Lower leg skin (tissue), 3 donors: ENCODE data around the gene TMEM129.

Experiments used
- CTCF ChIP-seq, 3 donors: fragments of 450-650 bp; IDR thresholded peaks; one replicate each; pipeline ENCODE4 v1.5.1; 2016; ENCODE audit warnings: antibody characterized with exemption in 3 of 3, mild to moderate bottlenecking in 3 of 3, moderate library complexity in 2 of 3
- POLR2A ChIP-seq, 2 donors: fragments of 450-650 bp; IDR thresholded peaks; one replicate each; pipeline ENCODE4 v1.6.1; 2016 to 2017; ENCODE audit warnings: antibody characterized with exemption in 2 of 2, mild to moderate bottlenecking in 1 of 2, moderate library complexity in 1 of 2

GRCh38 chr4:1751155-1751918 lies 30.2 kb upstream of the TMEM129 start:
- TF ChIP-seq CTCF (IDR thresholded peaks at IDR 0.05) (no peak), POLR2A (IDR thresholded peaks at IDR 0.05) (no peak)
